ENCODE data around the gene NME7.

- TF ChIP-seq CTCF (IDR thresholded peaks at IDR 0.05) = no peak
- no peak for TF ChIP-seq E2F1 (CRISPR knock-in tag; IDR thresholded peaks at IDR 0.05)
- no peak for TF ChIP-seq SMAD4 (CRISPR knock-in tag; IDR thresholded peaks at IDR 0.05)
- TF ChIP-seq ATF2 (CRISPR knock-in tag; IDR thresholded peaks at IDR 0.05; ENCODE audit: borderline replicate concordance, low read depth) = no peak
- no peak for TF ChIP-seq ZNF263 (CRISPR knock-in tag; IDR thresholded peaks at IDR 0.05; ENCODE audit: low read depth)
- no peak for TF ChIP-seq NR2C2 (CRISPR knock-in tag; IDR thresholded peaks at IDR 0.05)
- TF ChIP-seq MXD4 (CRISPR knock-in tag; IDR thresholded peaks at IDR 0.05; ENCODE audit: borderline replicate concordance) = no peak
- no peak for TF ChIP-seq NFATC4 (CRISPR knock-in tag; IDR thresholded peaks at IDR 0.05)
Measured at GRCh38 chr1:169105434-169106094, 262.0 kb downstream of the NME7 start.

Measured in WTC11 (cell line).